GM18511 (cell line): Measurements from ENCODE around the gene SYT2.
"Not testable (repeated sequence)": the region's sequence is repeated elsewhere in the genome, so short reads cannot be mapped to it uniquely, and the experiment has no call there.

Experiments used
- ATAC-seq: cut with Tn5 transposase; IDR thresholded peaks from one replicate; pipeline ENCODE4 v1.9.1; 2021; ENCODE audit warnings: mild to moderate bottlenecking, moderate library complexity; ENCODE audit not compliant: unreplicated experiment

Gene SYT2

DNA sequence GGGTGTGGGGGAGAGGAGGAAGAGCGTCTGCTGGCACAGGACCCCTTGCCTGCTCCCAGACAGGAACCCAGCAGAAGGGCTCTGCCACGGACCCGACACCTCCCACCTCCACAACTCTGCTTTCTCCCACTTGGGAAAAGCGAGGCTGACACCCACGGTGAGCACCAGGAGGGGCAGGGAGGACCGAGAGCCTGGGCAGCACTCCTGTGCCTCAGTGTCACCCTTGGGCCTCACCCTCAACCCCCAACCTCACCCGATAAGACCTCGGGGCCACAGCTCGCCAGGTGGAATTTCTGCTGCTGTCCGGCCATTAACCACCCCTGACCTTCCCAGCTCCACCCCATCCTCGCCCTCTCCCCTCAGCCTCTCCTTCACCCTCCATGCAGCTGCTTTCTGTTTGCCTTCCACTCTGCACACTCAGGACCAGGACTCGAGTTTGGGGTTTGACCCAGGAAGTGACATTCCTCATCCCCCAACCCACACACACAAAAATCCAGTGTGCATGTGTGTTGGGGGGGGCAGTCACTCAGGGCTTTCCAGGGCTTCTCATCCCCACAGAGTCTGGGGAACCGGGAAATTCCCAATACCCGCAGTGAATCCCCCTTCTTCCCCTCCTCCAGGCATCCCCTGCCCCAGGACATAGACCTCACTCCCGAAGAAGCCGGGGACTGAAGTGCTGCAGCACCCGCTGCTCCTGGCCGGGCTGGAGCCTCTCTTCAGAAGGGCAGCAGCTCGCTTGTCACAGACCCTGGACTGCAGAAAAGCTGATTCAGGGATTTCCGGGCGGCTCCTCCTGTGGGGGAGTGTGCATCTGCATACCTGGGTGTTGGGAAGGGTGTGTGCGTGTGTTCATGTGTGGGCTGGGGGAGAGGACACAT lies 65.8 kb downstream of the SYT2 start:
- ATAC-seq = no peak

DNA sequence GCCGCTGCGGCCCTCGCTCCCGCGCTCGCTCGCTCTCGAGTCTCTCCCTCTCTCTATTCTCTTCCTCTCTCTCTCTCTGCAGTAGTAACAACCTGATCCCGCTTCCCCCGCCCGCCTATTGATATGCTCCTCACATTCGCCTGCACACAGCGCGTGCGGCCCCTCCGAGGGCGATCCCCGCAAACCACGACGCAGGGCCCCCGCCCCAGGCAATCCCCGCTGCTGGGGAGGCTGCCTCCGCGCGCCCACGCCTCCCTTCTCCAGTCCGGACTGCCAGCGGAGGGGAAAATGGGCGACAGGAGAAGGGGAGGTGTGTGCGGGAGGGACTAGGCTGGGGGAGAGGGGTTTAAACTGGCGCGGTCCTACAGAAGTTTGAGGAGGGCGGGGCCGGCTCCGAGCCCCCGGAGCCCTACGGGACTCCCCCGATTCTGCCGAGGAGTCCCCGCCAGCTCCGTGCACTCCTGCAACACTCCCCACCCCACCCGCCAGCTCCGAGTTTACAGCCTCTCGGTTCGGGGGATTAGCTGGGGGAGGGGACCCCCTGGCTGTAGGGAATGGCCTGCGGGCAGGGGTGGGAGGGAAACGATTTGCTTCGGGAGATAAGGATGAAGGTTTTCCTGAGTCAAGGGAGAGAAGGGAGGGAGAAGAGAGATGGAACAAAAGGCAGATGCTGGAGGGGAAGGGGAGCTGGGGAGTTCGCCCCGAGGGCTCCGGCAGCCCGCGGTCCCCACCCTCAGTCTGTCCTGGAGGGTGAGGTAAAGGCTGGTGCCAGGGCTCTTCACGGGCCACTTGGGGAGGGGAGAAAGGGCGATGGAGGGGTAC lies 66.6 kb downstream of the SYT2 start:
- ATAC-seq = no peak

GRCh38 chr1:202642619-202643291 lies 67.5 kb downstream of the SYT2 start:
- ATAC-seq = no peak

DNA sequence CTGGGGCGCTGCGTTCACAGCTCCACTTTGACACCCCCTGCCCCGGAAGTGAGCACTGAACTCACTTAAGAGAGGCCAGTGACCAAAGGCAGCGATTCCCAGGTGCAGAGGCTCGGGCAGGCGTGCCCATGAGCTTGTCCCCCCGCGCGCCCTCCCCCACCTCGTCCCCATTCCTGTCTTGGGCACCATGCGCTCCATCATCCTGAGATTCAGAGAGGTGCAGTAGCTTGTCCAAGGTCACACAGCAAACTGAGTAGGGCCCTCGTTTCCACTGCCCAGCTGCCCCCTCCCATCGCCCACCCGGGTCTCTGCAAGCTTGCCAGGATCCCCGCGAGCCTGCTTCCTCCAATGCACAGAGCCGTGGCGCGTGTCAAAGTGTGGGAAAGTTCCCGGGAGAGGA lies 68.0 kb downstream of the SYT2 start:
- no peak for ATAC-seq

DNA sequence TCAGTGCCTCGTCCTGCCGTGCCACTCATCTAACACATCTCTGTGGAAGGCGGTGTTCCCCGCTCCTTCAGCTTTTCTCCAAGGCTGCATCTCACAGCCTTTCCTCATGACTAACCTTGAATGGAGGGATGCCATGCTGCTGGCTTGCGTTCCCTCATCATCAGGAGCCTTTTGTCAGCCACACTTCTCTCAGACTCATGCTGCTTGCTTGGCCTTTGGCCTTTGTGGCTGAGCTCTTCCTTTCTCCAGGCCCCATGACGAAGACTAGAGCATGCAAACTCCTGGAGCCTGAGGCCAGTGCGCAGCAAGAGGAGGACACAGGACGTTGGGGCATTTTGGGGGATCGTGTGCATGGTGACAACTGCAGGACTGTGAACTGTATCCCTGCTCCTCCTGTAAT lies 70.8 kb downstream of the SYT2 start:
- no peak for ATAC-seq

GRCh38 chr1:202638701-202639305 lies 71.5 kb downstream of the SYT2 start:
- not testable (repeated sequence) for ATAC-seq

DNA sequence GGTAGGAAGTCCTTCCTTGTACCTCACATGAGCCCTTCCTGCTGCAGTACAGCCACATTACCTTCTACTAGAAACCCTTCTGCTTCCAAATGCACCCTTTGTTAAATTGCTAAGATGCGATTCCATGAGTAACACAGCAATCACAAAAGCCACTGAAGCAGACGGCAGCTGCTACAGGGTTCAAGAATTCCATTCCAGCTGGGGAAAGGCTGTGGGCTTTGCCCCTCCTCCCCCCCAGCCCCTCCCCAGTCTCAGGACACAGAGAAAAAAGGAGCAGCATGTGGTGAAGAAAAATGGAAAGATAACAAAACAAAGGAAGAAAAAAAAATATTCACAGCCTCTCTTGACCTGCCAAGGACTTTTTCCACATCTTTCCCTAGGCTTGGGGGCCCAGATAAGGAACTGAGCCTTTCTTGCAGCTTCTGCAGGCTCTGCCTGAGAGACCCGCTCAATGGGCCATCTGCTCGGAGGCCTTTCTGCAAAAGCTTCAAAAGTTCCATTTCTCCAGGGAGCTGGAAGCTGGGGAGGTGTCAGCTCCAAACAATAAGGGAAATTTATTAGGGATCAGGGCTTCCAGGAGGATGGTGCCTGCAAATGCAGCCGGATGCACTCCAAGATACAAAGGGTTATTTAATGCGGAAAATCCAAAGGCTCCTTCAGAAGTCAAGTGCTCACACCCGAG lies 72.1 kb downstream of the SYT2 start:
- no peak for ATAC-seq

GRCh38 chr1:202637321-202638018 lies 72.8 kb downstream of the SYT2 start:
- ATAC-seq = not testable (repeated sequence)

- not testable (repeated sequence) for ATAC-seq
Observed at GRCh38 chr1:202636171-202636570, 74.1 kb downstream of the SYT2 start.

GRCh38 chr1:202632241-202632640 lies 78.0 kb downstream of the SYT2 start:
- no peak for ATAC-seq

DNA sequence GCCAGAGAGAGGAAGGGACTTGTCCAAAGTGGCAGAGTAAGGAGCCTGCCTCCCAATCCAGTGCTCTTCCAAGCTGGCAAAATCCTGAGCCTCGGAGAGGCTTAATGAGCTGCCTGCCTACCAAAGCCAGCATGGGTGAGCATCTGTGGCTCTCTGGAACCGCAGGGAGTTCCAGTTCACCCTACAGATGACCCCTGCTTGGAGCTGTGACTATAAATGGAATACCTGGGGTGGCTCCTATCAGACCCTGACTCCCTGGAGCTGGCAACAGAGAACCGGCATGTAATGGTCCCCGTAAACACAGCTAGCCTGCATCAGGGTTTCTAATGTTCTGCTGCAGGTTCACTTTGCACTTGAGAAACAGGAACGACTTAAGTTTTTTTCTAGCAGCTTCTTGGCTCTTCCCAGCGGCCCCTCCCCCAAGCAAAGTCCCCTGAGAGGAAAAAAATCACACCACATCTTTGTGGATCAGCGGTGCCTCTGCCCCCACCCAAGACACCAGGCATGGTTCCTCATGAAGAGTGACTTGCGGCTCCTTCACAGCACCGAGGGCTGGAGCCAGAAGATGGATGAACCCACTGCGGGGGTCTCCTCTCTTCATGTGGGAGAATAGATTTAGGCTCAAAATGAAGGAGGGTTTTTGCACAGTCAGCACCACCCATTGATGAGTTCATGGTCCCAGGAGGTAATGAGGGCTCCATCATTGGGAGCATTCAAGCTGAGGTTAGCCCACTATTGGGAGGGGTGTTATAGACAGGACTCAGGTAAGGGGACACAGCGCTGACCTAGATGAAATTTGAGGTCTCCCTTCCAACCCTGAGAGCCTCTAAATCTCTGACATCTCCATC lies 79.0 kb downstream of the SYT2 start:
- no peak for ATAC-seq

- ATAC-seq = no peak
Observed at GRCh38 chr1:202630541-202630940, 79.7 kb downstream of the SYT2 start.

GRCh38 chr1:202630096-202630495 lies 80.2 kb downstream of the SYT2 start:
- ATAC-seq = not testable (repeated sequence)

GRCh38 chr1:202629257-202629811 lies 80.9 kb downstream of the SYT2 start:
- ATAC-seq = peak; percentile 84

DNA sequence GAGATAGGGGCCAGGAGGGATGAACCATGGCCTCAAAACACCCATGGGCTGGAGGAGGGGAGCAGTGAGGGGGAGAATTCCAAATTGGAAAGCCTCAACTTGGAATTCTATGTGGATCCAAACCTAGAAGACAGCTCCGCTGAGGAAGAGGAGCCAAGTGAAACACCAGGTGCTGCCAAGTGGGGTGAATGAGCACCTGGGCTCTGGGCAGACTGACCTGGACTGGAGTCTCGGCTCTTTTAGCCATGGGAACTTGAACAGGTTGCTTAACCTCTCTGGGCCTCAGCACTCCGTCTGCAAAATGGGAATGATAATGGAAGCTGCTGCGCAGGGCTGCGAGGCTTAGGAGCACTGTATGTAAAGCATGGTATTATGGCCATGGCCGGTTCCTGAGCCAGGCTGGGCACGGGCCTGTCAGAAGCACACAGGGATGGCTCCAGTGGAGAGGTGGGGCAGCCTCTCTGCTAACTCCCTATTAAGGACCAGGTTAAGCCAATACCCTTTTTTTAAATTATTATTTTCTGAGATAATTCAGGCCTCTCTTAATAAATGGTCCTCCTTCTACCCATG lies 81.5 kb downstream of the SYT2 start:
- no peak for ATAC-seq

- ATAC-seq = no peak
Observed at GRCh38 chr1:202627841-202628565, 82.3 kb downstream of the SYT2 start.

DNA sequence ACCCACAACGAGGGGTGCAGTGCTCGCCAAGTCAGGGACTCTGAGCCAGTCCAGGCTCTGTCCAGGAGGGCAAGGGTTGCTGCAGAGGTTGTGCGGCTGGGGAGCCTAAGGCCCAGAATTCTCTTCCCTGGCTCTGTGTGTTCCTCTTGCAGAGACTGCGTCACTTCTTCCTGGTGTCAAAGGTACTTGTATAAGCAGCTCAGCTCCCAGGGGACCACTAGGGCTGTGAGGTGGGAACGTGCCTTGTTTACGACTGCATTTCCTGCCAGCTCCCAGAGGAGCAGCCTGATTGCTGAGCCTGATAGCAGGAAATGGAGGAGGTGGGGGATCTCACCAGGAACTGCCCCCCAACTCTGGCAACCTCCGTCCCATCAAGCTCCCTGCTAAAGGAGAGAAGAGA lies 83.2 kb downstream of the SYT2 start:
- not testable (repeated sequence) for ATAC-seq
